H1 (cell line): ENCODE measurements around the gene CYP2C8. TPM values are rescaled to one million over a fixed set of nuclear protein-coding genes. Genes with fewer than 3 reads are reported as not detected.

Experiments
- CBX8 ChIP-seq: fragments of 300-800, 300-1000 bp; sonication (generic); IDR thresholded peaks from 2 replicates; pipeline ENCODE4 v1.7.1; 2016; ENCODE audit warnings: low read depth, low read length, borderline replicate concordance
- FOSL1 ChIP-seq: IDR thresholded peaks from 2 replicates; pipeline ENCODE4 v1.6.1; 2011; ENCODE audit warnings: mild to moderate bottlenecking, low read depth, low read length, moderate library complexity; ENCODE audit not compliant: insufficient read depth
- SIN3A ChIP-seq, 2 experiments: IDR thresholded peaks in 1 of 2; conservative IDR thresholded peaks in 1 of 2; 2 replicates each; pipeline ENCODE4 v1.6.1; 2011 to 2012; ENCODE audit warnings: low read length in 2 of 2, improper control_type of control experiment in 1 of 2, low read depth in 1 of 2, mild to moderate bottlenecking in 1 of 2
- SP1 ChIP-seq: IDR thresholded peaks from 2 replicates; pipeline ENCODE4 v1.6.1; 2011; ENCODE audit warnings: low read depth, low read length
- polyA plus RNA-seq, 7 experiments: library from polyadenylated mRNA; depleted of rRNA in 3 of 7; stranded (reverse) in 5 of 7; unstranded in 2 of 7; fragments of >200 nt in 5 of 7; fragments of 200-250 nt in 2 of 7; gene quantifications; 1 replicate in 5 of 7; 2 replicates in 1 of 7; 4 replicates in 1 of 7; pipeline versions ENCODE4 v1.2.1 to v1.2.3, GENCODE V29; 2011 to 2013; ENCODE audit warnings: missing spikeins in 2 of 7, mixed read lengths in 2 of 7
- total RNA-seq: library from RNA; stranded (reverse); fragmentation: NEBNext Ultra II Directional; extraction: Animal tissue kit (Norgen Biotek cat#: 25700); gene quantifications from 2 replicates; pipeline ENCODE4 v1.2.1, GENCODE V29; 2021
- TF ChIP-seq, protein P1 (sequence below): IDR thresholded peaks from 2 replicates; pipeline ENCODE4 v1.6.1; 2011; ENCODE audit warnings: low read depth, mild to moderate bottlenecking, low read length; ENCODE audit not compliant: insufficient read depth

CYP2C8 gene
- total and polyA plus RNA-seq, 2 of the 8 experiments (the other 6 are each of a cell fraction or from before 2014, with no cell fraction given): 0.32 to 0.89 TPM

DNA sequence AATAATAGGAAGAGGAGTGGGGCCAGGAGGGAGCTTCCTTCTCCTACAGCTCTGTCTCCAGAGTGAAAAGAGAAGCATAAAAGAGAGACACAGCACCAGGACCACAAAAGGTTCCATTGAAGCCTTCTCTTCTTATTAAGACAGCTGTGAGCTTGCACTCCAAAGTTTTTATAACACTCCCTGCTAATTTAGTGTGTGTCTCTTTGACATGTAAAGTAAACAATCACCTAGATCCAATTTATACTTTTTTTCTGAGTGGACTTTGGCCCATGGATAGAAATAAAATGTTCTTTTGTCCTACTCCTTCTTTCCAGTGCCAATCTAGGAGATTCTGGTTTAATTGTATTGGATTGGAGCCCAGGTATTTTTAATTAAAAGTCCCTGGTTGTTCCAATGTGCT, at the start of gene CYP2C8 (continued):
- TF ChIP-seq FOSL1 (no peak), CBX8 (no peak), SIN3A (conservative IDR thresholded peaks at IDR 0.05 in 1 of 2, IDR thresholded peaks at IDR 0.05 in 1 of 2; ENCODE audit: low read depth in 1 of 2, low read length in 2 of 2) (no peak), SP1 (no peak)
- TF ChIP-seq, protein P1, sequence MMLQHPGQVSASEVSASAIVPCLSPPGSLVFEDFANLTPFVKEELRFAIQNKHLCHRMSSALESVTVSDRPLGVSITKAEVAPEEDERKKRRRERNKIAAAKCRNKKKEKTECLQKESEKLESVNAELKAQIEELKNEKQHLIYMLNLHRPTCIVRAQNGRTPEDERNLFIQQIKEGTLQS: no peak
- TF ChIP-seq, all 59 proteins: peak for 0
